ENCODE results near the gene RPUSD3.

RPUSD3 gene

DNA sequence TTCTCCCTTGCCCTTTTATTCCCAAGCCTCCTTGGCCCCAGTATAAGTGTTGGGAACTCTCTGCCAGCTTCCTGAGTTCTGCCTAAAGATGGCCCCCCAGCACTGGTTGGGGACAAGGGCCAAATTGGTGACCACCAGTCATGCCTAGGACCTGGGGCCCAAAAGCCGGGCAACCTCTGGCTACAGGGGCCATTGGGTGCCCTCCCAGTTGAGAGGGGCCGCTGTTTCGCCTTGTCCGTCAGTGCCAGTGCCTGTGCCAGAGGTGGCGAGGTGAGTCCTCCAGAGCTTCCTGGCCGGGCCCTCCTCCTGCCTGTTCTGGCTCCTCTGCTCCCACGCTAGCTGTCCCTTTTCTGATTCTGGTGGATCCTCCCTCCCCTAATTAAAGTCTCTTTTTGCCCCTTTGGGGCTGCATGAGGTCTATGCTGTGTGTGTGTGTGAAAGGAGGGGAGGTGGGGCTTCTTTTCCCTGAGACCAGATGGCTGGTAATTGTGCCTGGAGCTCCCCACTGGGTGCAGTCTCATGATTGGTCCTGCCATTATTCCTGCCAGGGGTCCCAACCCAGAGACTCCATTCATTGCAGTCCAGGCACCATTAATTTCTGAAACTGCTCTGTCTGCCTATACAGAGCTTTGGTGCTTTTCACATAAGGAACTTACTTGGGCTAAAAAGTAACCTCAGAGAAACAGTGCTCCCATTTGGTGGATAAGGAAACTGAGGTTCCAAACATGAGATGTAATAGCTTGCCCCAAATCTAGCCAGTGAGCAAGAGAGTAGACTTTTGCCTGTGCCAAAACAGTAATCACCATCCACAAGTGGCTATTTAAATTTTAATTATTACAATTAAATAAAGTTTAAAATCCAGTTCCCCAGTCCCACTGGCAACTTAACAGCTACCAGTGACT, 36.9 kb downstream of the RPUSD3 start:
- no peak for DNase-seq (ENCODE audit: low read depth in 2 of 2)

DNA sequence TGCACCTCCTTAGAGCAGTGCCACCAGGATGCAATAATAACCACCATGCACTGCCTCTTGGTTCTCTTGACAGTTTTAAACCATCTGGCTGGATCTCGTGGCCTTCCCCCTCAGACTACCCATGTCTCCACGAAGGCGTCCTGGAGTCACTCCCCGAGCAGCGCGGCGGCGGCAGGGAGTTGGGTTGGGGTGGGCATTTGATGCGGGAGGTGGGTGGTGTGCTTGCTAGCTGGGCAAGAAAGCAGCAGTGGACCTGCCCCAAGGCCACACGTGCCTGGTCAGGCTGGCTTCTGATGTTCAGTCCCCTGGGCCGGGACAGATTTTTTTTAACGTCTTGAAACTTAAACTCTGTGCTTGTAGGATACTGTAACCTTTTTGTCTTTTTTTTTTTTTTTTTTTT, 37.7 kb downstream of the RPUSD3 start:
- no peak for DNase-seq (ENCODE audit: low read depth in 2 of 2)

GRCh38 chr3:9804996-9805395, 38.8 kb downstream of the RPUSD3 start:
- no peak for DNase-seq (ENCODE audit: low read depth in 2 of 2)

DNA sequence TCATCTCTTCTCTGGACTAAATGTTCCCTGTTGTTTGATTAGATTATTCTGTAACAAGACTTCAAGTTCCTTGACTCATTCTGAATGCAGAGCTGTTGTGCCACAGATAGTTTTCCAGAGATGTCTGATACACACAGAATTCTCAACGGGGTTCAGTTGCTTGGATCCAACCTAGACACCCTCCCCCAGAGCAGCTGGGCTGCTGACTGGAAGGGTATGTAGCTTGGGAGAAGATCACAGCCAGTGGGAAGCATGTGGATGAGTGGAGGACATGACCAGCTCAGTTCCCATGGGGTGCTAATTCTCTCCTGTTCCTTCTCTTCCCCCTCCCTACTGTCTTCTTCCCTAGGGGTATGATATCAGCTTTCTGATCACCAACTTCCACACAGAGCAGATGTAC, 40.3 kb downstream of the RPUSD3 start:
- DNase-seq (ENCODE audit: low read depth in 2 of 2) = no peak

DNA sequence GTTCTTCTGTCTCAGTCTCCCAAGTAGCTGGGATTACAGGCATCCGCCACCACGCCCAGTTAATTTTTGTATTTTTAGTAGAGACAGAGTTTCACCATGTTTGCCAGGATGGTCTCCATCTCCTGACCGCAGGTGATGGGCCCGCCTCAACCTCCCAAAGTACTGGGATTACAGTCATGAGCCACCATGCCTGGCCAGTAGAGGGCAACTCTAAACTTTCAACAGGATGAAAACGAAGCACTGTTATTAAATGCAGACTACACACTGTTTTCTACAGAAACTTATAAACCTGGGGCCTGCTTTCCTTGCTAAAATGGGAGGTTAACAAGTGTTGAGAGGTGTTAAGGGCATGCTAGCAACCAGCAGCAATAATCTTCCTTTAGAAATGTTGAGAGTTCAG, 43.3 kb downstream of the RPUSD3 start:
- DNase-seq (ENCODE audit: low read depth in 2 of 2) = no peak

- no peak for DNase-seq (ENCODE audit: low read depth in 2 of 2)
Measured at GRCh38 chr3:9797196-9797945, 46.4 kb downstream of the RPUSD3 start.

- no peak for DNase-seq (ENCODE audit: low read depth in 2 of 2)
Measured at GRCh38 chr3:9795207-9795606, 48.6 kb downstream of the RPUSD3 start.

GRCh38 chr3:9794400-9794799, 49.4 kb downstream of the RPUSD3 start:
- no peak for DNase-seq (ENCODE audit: low read depth in 2 of 2)

DNA sequence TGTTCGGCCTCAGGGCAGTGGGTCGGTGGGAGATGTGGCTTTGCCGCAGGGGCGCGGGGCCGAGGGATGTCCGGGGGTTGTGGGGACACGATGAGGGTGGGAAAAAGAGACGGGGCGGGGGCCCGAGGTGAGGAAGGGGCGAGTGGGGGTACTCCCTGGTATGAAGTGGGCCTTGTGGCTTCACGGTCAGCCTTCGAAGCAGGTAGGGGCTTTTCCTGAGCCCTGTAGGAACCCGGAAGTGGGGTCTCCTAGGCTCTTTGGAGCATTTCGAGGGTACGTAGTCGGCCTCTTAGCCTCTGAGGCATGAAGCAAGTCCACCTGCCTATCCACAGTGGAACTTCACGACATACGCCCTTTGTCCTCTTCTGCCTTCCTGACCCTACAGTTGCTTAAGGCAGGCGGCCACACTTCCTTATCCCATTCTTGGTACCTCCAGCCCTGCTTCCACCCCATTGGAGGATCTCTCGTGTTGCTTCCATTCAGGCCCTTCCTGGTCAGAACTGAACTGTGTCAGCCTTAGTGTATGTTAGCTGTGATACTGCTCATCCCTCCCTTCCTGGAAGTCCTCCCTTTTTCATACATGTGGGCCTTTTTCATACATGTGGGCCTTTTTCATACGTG, 50.5 kb downstream of the RPUSD3 start:
- no peak for DNase-seq (ENCODE audit: low read depth in 2 of 2)

GRCh38 chr3:9792405-9793160, 51.2 kb downstream of the RPUSD3 start, which contains the start of the genes ARPC4 and TADA3:
TSS of gene ARPC4 (plus strand) at chr3:9793082. CDS start at chr3:9793122, 40 bp downstream.
TSS of gene TADA3 (minus strand) at chr3:9792473. CDS start at chr3:9791466, 1,007 bp downstream.
- peak; percentile 91 to 94 for DNase-seq (ENCODE audit: low read depth in 2 of 2)

DNA sequence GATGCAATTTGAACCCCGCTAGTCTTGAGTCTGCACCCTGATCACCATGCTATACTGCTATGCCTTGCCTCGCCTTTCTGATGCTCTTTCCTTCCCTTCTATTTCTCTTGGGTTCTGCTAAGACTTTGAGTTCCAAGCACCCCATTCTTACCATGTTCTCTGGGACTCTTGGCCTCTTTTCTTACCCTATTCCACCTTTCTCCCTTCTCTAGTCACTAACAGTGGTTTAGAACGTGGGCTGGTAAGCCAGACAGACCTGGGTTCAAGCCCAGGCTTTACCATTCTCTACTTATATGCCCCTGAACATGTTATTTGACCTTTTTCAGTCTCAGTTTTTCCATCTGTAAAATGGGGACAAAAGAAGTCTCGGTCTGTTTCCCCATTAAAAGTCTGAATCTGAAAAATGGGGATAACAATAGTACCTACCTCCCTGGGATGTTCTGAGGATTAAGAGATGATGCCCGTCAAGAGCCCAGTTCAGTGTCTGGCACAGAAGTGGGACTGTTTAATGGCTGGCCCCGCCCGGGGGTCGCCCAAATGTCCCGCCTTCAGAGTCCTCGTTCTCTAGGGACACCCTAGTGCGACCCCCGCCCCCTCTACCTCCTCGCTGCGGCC, 51.9 kb downstream of the RPUSD3 start:
- no peak for DNase-seq (ENCODE audit: low read depth in 2 of 2)

GRCh38 chr3:9791127-9791526, 52.7 kb downstream of the RPUSD3 start:
- DNase-seq (ENCODE audit: low read depth in 2 of 2) = no peak
